ENCODE data around the gene HEXA. TPM values are rescaled to one million over a fixed set of nuclear protein-coding genes. Genes with fewer than 3 reads are reported as not detected.
A peak's percentile ranks its signal among the peaks of the same experiment; 100 is the strongest.

The HEXA gene
- total and polyA plus RNA-seq, 9 of the 15 experiments (the other 6 are each of a cell fraction or from before 2014, with no cell fraction given), result 22.2 to 136 (median 68.9) TPM

GRCh38 chr15:72375846-72376581 lies at the start of gene HEXA (continued):
- peak; percentile 75 to 94 for TF ChIP-seq FOXK2 (conservative IDR thresholded peaks at IDR 0.05 in 1 of 2, IDR thresholded peaks at IDR 0.05 in 1 of 2; ENCODE audit: low read depth in 2 of 2)
- no peak for TF ChIP-seq SP1 (CRISPR knock-in tag; IDR thresholded peaks at IDR 0.05)
- TF ChIP-seq ZNF707 (CRISPR knock-in tag; conservative IDR thresholded peaks at IDR 0.05), result 0 out of 2 replicates have a peak, but pooled peaks have one; percentile 44
- TF ChIP-seq SOX6 (IDR thresholded peaks at IDR 0.05), result peak; percentile 53; the same call in 1 of the 2 replicates
- TF ChIP-seq ZBTB9 (CRISPR knock-in tag; IDR thresholded peaks at IDR 0.05), result peak; percentile 81
- peak; percentile 42; the same call in 1 of the 2 replicates for TF ChIP-seq JUND (IDR thresholded peaks at IDR 0.05; ENCODE audit: borderline replicate concordance, low read depth, low read length)
- no peak; the same call in 2 of the 3 replicates for TF ChIP-seq JUND (tag; IDR thresholded peaks at IDR 0.05; ENCODE audit: borderline replicate concordance, low read depth, low read length)
- TF ChIP-seq ZNF75A (CRISPR knock-in tag; IDR thresholded peaks at IDR 0.05), result peak; percentile 45; the same call in 1 of the 2 replicates
- TF ChIP-seq NFIC (IDR thresholded peaks at IDR 0.05), result no peak
- peak; percentile 67 for TF ChIP-seq DMBX1 (CRISPR knock-in tag; IDR thresholded peaks at IDR 0.05; ENCODE audit: borderline replicate concordance)
- peak; percentile 88 for TF ChIP-seq GTF2E2 (tag; IDR thresholded peaks at IDR 0.05)
- TF ChIP-seq YY1 (IDR thresholded peaks at IDR 0.05; ENCODE audit: borderline replicate concordance in 1 of 3, control insufficient read depth in 1 of 3, extremely low read depth in 1 of 3, insufficient read depth in 3 of 3, insufficient read length in 1 of 3, insufficient replicate concordance in 2 of 3, low read depth in 1 of 3, low read length in 2 of 3), result peak in 2 of 3 experiments; percentile 69 to 71
- no peak for TF ChIP-seq GTF2A2 (tag; IDR thresholded peaks at IDR 0.05)
- TF ChIP-seq ELK1 (CRISPR knock-in tag; IDR thresholded peaks at IDR 0.05), result no peak
- no peak for TF ChIP-seq JUN (IDR thresholded peaks at IDR 0.05; ENCODE audit: borderline replicate concordance, low read depth, low read length)
- TF ChIP-seq JUN (CRISPR knock-in tag; IDR thresholded peaks at IDR 0.05; ENCODE audit: borderline replicate concordance), result 0 out of 2 replicates have a peak, but pooled peaks have one; percentile 70
- TF ChIP-seq KDM5B (IDR thresholded peaks at IDR 0.05; ENCODE audit: insufficient replicate concordance, low read depth, low read length), result peak; percentile 87
- peak; percentile 79 for TF ChIP-seq ZFX (CRISPR knock-in tag; IDR thresholded peaks at IDR 0.05)
- TF ChIP-seq FUS (optimal IDR thresholded peaks at IDR 0.05; ENCODE audit: low read depth, low read length), result no peak
- TF ChIP-seq SP2 (IDR thresholded peaks at IDR 0.05; ENCODE audit: extremely low read depth, low read depth, low read length, poor library complexity, severe bottlenecking), result peak; percentile 48
- peak; percentile 71 for TF ChIP-seq POLR2AphosphoS5 (IDR thresholded peaks at IDR 0.05; ENCODE audit: control insufficient read depth, insufficient read depth, low read depth, low read length)
- TF ChIP-seq TRIM24 (IDR thresholded peaks at IDR 0.05), result peak; percentile 23 to 60; a peak in 2 of 4 replicates
